CD4-positive, alpha-beta T cell treated with Interleukin-6 for 4 hours (primary cell): ENCODE data around the gene SUCLA2.
"Not testable (repeated sequence)": the region's sequence is repeated elsewhere in the genome, so short reads cannot be mapped to it uniquely, and the experiment has no call there.

Experiments used
- DNase-seq: peaks from one replicate; pipeline ENCODE4 v3.0.0-alpha.2; 2020; ENCODE audit warnings: mixed read lengths

The SUCLA2 gene

GRCh38 chr13:48001114-48001881, at the start of gene SUCLA2:
SUCLA2 (minus strand) TSS chr13:48001273; CDS start chr13:48001269, 4 bp downstream.
- DNase-seq: peak; percentile 93

- DNase-seq: no peak
Measured at GRCh38 chr13:48050550-48050949, 49.5 kb upstream of the SUCLA2 start.

GRCh38 chr13:48043789-48044503, 42.9 kb upstream of the SUCLA2 start:
- no peak for DNase-seq

- no peak for DNase-seq
Measured at GRCh38 chr13:48042894-48043293, 41.8 kb upstream of the SUCLA2 start.

- no peak for DNase-seq
Measured at GRCh38 chr13:48040896-48041295, 39.8 kb upstream of the SUCLA2 start.

- DNase-seq: no peak
Measured at GRCh38 chr13:48040049-48040448, 39.0 kb upstream of the SUCLA2 start.

- DNase-seq: no peak
Measured at GRCh38 chr13:48038761-48039160, 37.7 kb upstream of the SUCLA2 start.

- DNase-seq: peak; percentile 96
Measured at GRCh38 chr13:48037346-48038173, 36.5 kb upstream of the SUCLA2 start, which contains the start of gene NUDT15. NUDT15 (plus strand) TSS chr13:48037726; CDS start chr13:48037747, 21 bp downstream.

GRCh38 chr13:48029859-48030258, 28.8 kb upstream of the SUCLA2 start:
- no peak for DNase-seq

- DNase-seq: no peak
Measured at GRCh38 chr13:48028066-48028465, 27.0 kb upstream of the SUCLA2 start.

- no peak for DNase-seq
Measured at GRCh38 chr13:48019796-48020195, 18.7 kb upstream of the SUCLA2 start.

- no peak for DNase-seq
Measured at GRCh38 chr13:48018637-48019036, 17.6 kb upstream of the SUCLA2 start.

GRCh38 chr13:48014359-48014758, 13.3 kb upstream of the SUCLA2 start:
- no peak for DNase-seq

- no peak for DNase-seq
Measured at GRCh38 chr13:48012668-48013067, 11.6 kb upstream of the SUCLA2 start.

- DNase-seq: no peak
Measured at GRCh38 chr13:48010698-48011097, 9.6 kb upstream of the SUCLA2 start.

- no peak for DNase-seq
Measured at GRCh38 chr13:48009284-48009683, 8.2 kb upstream of the SUCLA2 start.

- DNase-seq: no peak
Measured at GRCh38 chr13:48006396-48006795, 5.3 kb upstream of the SUCLA2 start.

GRCh38 chr13:48004201-48004600, 3.1 kb upstream of the SUCLA2 start:
- no peak for DNase-seq

- not testable (repeated sequence) for DNase-seq
Measured at GRCh38 chr13:48001999-48002398, 926 bp upstream of the SUCLA2 start.

- no peak for DNase-seq
Measured at GRCh38 chr13:48000559-48001113, 437 bp downstream of the SUCLA2 start.

GRCh38 chr13:47999973-48000372, 1.1 kb downstream of the SUCLA2 start:
- no peak for DNase-seq

- DNase-seq: no peak
Measured at GRCh38 chr13:47997384-47997783, 3.7 kb downstream of the SUCLA2 start.

GRCh38 chr13:47991859-47992258, 9.2 kb downstream of the SUCLA2 start:
- DNase-seq: no peak
